DND-41 (cell line): ENCODE results near the gene B4GALT5.

Source experiments
- CTCF ChIP-seq: IDR thresholded peaks from 2 replicates; pipeline ENCODE4 v1.5.1; 2012; ENCODE audit warnings: borderline replicate concordance, low read length, moderate library complexity, mild to moderate bottlenecking; ENCODE audit not compliant: poor library complexity, severe bottlenecking; ENCODE audit errors: extremely low read depth
- EZH2 ChIP-seq: IDR thresholded peaks from 3 replicates; pipeline ENCODE4 v1.6.1; 2012; ENCODE audit warnings: borderline replicate concordance, low read depth, mild to moderate bottlenecking, moderate library complexity, low read length, inconsistent platforms; ENCODE audit not compliant: severe bottlenecking

GRCh38 chr20:49599746-49600113, 113.9 kb downstream of the B4GALT5 start:
- TF ChIP-seq CTCF (no peak), EZH2 (no peak)
